ENCODE measurements around the gene SLC6A7.

DNA sequence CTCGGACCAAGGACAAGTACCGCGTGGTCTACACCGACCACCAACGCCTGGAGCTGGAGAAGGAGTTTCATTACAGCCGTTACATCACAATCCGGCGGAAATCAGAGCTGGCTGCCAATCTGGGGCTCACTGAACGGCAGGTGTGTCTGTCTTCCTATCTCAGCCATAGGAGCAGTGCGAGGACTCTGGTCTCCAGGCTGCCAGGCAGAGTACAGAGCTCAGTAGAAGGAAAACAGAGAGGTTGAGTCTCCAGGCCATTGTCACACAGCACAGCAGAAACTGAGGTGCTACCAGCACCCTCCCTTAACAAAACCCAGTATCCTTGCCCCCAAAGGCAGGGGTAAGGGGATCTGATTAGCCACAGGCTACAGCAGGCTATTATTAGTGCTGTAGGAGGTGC, 7.1 kb upstream of the SLC6A7 start:
- TF ChIP-seq, protein P1, sequence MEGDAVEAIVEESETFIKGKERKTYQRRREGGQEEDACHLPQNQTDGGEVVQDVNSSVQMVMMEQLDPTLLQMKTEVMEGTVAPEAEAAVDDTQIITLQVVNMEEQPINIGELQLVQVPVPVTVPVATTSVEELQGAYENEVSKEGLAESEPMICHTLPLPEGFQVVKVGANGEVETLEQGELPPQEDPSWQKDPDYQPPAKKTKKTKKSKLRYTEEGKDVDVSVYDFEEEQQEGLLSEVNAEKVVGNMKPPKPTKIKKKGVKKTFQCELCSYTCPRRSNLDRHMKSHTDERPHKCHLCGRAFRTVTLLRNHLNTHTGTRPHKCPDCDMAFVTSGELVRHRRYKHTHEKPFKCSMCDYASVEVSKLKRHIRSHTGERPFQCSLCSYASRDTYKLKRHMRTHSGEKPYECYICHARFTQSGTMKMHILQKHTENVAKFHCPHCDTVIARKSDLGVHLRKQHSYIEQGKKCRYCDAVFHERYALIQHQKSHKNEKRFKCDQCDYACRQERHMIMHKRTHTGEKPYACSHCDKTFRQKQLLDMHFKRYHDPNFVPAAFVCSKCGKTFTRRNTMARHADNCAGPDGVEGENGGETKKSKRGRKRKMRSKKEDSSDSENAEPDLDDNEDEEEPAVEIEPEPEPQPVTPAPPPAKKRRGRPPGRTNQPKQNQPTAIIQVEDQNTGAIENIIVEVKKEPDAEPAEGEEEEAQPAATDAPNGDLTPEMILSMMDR (conservative IDR thresholded peaks at IDR 0.05 in 1 of 2, IDR thresholded peaks at IDR 0.05 in 1 of 2; ENCODE audit: extremely low read depth in 1 of 2, insufficient read depth in 1 of 2, low read depth in 1 of 2, low read length in 2 of 2), result no peak
- TF ChIP-seq EZH2 (IDR thresholded peaks at IDR 0.05; ENCODE audit: borderline replicate concordance, low read length), result no peak

Data from mammary epithelial cell (primary cell).